Gastroesophageal sphincter (tissue), 4 donors: ENCODE results near the gene APEX1. TPM values are rescaled to one million over a fixed set of nuclear protein-coding genes. Genes with fewer than 3 reads are reported as not detected.

ENCODE experiments used
- ATAC-seq: fragments of 150-250 bp; one replicate; pipeline ENCODE4 v1.9.1; 2016; ENCODE audit warnings: mild to moderate bottlenecking, moderate library complexity
- H3K27ac ChIP-seq, 4 donors: fragments of 200-600 bp; sonication (generic) in 3 of 4; 1 replicate in 3 of 4; 2 replicates in 1 of 4; pipeline ENCODE4 v1.5.1; 2016 to 2019
- H3K27me3 ChIP-seq: fragments of 200-600 bp; sonication (generic); one replicate; pipeline ENCODE4 v1.5.1; 2019
- H3K36me3 ChIP-seq, 2 donors: fragments of 200-600 bp; sonication (generic); one replicate each; pipeline ENCODE4 v1.5.1; 2019; ENCODE audit warnings: control low read depth in 1 of 2
- H3K4me1 ChIP-seq, 3 donors: fragments of 200-600 bp; sonication (generic); 1 replicate in 2 of 3; 2 replicates in 1 of 3; pipeline ENCODE4 v1.5.1; 2016 to 2019; ENCODE audit warnings: control low read depth in 2 of 3
- H3K4me3 ChIP-seq, 2 donors: fragments of 200-600 bp; sonication (generic); one replicate each; pipeline ENCODE4 v1.5.1; 2019; ENCODE audit warnings: mild to moderate bottlenecking in 1 of 2, moderate library complexity in 1 of 2
- H3K9me3 ChIP-seq, 3 donors: fragments of 200-600 bp; sonication (generic); one replicate each; pipeline ENCODE4 v1.5.1; 2017 to 2019; ENCODE audit warnings: control low read depth in 2 of 3
- CTCF ChIP-seq, 4 experiments: fragments of 200-600 bp in 2 of 4; fragments of 450-650 bp in 2 of 4; sonication (generic) in 1 of 4; IDR thresholded peaks; one replicate each; pipeline ENCODE4 v1.5.1; 2017 to 2019; ENCODE audit warnings: antibody characterized with exemption in 4 of 4, mild to moderate bottlenecking in 2 of 4, moderate library complexity in 2 of 4
- EP300 ChIP-seq: sonication (generic); formaldehyde crosslinking; IDR thresholded peaks from one replicate; pipeline ENCODE4 v1.6.1; 2017; ENCODE audit warnings: antibody characterized with exemption, mild to moderate bottlenecking
- POLR2A ChIP-seq, 2 donors: fragments of 450-650 bp; IDR thresholded peaks; one replicate each; pipeline ENCODE4 v1.6.1; 2017; ENCODE audit warnings: antibody characterized with exemption in 2 of 2, mild to moderate bottlenecking in 2 of 2, moderate library complexity in 1 of 2
- POLR2AphosphoS5 ChIP-seq: sonication (generic); formaldehyde crosslinking; IDR thresholded peaks from one replicate; pipeline ENCODE4 v1.6.1; 2017; ENCODE audit warnings: antibody characterized with exemption
- WGBS, 2 donors: methylation state at CpG; one replicate each; pipeline ENCODE4 v1.1.5; 2018; ENCODE audit warnings: low coverage in 1 of 2; 5-methylcytosine and 5-hydroxymethylcytosine counted together
- total RNA-seq, 4 donors: library from RNA; depleted of rRNA; stranded (reverse); fragments of >200 nt; gene quantifications; one replicate each; pipeline ENCODE4 v1.1.0, GENCODE V29; 2016

The APEX1 gene
- total RNA-seq, 4 donors from 2014 or later, result 86.2 to 120 (median 98.0) TPM

DNA sequence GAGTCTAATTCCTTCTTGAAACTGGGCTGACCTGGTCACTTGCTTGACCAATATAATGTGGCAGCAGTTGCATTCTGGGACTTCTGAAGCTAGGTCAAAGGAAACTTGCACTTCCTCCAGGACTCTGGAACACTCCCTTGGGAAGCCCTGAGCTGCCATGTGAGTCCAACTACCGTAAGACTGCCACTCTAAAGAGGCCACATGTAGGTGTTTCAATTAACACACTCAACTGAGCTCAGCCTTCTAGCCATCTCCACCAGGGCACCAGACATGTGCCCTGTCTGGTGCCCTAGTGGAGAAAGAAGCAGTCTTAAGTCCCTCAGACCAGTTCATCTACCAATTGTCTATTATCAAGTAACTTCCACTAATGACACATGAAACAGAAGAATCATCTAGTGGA is 35.6 kb upstream of the APEX1 start:
- no peak for ATAC-seq
- WGBS, 2 donors, result no CpG with 5 or more reads among the region's 1 CpG
- peaks cover 0 to 9% (median 0%) of the 10 kb centered on the region in 3 donors for H3K4me1 ChIP-seq
- H3K27me3 ChIP-seq, result no peaks in the 10 kb centered on the region
- no peaks in the 10 kb centered on the region for H3K36me3 ChIP-seq
- no peaks in the 10 kb centered on the region for H3K9me3 ChIP-seq
- no peak overlapping the region for H3K27ac ChIP-seq
- no peak overlapping the region for H3K4me3 ChIP-seq
- TF ChIP-seq CTCF (IDR thresholded peaks at IDR 0.05) (no peak), POLR2AphosphoS5 (no peak), EP300 (no peak), POLR2A (IDR thresholded peaks at IDR 0.05) (no peak)

DNA sequence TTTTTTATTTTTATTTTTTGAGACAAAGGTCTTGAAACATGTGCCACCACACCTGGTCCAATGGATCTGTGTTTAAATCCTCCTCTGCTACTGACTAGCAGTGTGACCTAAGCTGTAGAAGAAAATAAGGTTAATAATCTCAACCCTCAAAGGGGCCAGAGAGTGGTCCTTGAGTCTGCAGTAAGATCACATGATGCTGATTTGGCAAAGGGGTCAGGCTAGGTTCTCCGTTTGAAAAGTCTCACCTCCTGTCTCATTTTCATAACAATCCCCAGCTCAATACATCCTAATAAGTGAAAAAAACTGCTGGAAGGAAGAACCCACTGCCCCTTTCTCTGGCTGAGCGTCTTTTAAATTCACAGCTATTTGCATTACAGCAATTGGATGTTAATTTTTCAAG is 33.8 kb upstream of the APEX1 start:
- no peaks in the 10 kb centered on the region for H3K4me1 ChIP-seq
- WGBS, 2 donors, result 17 to 30% methylated on average over 2 of the region's 2 CpGs

DNA sequence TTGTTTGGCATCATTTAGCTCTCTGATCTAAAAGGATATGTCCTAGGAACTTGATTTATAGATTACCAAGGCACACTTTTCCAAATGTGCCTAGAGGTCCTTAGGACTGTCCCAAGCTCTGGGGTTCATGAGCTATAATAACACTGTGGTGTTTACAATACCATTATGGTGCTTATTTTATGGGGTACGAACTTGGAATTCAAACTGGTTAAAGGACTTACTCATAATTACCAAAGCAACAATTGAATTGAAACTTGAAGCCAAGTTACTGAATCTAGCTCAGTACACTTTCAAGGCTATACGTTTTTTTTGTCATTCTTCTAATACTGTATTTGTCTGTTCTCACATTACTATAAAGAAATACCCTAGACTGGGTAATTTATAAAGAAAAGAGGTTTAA is 32.1 kb upstream of the APEX1 start:
- no peak overlapping the region for H3K4me3 ChIP-seq
- no peak overlapping the region for H3K27ac ChIP-seq
- no peaks in the 10 kb centered on the region for H3K4me1 ChIP-seq
- TF ChIP-seq POLR2A (IDR thresholded peaks at IDR 0.05) (no peak), EP300 (no peak), POLR2AphosphoS5 (no peak), CTCF (IDR thresholded peaks at IDR 0.05) (no peak)
- H3K27me3 ChIP-seq, result no peaks in the 10 kb centered on the region
- H3K9me3 ChIP-seq, result no peaks in the 10 kb centered on the region
- no peaks in the 10 kb centered on the region for H3K36me3 ChIP-seq
- no peak for ATAC-seq
- 20 to 54% methylated on average over 2 of the region's 2 CpGs for WGBS, 2 donors

More for the DNA sequence above, 33.8 kb upstream of the APEX1 start:
- H3K27me3 ChIP-seq, result no peaks in the 10 kb centered on the region
- no peak overlapping the region for H3K27ac ChIP-seq
- H3K36me3 ChIP-seq, result no peaks in the 10 kb centered on the region
- no peaks in the 10 kb centered on the region for H3K9me3 ChIP-seq
- no peak for ATAC-seq
- no peak for TF ChIP-seq EP300
- no peak for TF ChIP-seq CTCF (IDR thresholded peaks at IDR 0.05)
- no peak for TF ChIP-seq POLR2A (IDR thresholded peaks at IDR 0.05)
- TF ChIP-seq POLR2AphosphoS5, result no peak
- no peak overlapping the region for H3K4me3 ChIP-seq

DNA sequence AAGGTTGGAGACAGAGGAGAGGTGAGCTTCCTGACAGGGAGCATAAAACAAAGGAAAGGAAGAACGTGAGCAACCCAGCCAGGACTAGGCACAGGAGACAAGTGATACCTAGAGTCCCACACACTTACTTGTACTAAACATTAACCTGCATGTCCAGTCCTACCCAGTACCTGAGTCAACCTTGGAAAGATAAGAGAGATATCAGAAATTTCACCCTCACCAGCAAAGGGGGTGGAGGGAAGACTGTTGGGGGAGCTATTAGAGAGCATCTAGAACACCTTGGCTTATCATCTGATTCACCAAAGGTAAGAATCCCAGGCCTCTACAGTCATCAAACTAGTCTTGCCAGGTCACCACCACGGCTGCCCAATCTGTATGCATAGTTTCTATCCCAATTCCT is 30.2 kb upstream of the APEX1 start:
- Histone ChIP-seq H3K4me1 (peaks cover 0 to 1% (median 0%) of the 10 kb centered on the region in 3 donors), H3K36me3 (no peaks in the 10 kb centered on the region), H3K27ac (no peak overlapping the region), H3K27me3 (no peaks in the 10 kb centered on the region), H3K9me3 (no peaks in the 10 kb centered on the region), H3K4me3 (no peak overlapping the region)
- WGBS, 2 donors, result 17 to 30% methylated on average over 2 of the region's 2 CpGs
- no peak for ATAC-seq
- no peak for TF ChIP-seq POLR2AphosphoS5
- TF ChIP-seq POLR2A (IDR thresholded peaks at IDR 0.05), result no peak
- TF ChIP-seq CTCF (IDR thresholded peaks at IDR 0.05), result no peak
- TF ChIP-seq EP300, result no peak

DNA sequence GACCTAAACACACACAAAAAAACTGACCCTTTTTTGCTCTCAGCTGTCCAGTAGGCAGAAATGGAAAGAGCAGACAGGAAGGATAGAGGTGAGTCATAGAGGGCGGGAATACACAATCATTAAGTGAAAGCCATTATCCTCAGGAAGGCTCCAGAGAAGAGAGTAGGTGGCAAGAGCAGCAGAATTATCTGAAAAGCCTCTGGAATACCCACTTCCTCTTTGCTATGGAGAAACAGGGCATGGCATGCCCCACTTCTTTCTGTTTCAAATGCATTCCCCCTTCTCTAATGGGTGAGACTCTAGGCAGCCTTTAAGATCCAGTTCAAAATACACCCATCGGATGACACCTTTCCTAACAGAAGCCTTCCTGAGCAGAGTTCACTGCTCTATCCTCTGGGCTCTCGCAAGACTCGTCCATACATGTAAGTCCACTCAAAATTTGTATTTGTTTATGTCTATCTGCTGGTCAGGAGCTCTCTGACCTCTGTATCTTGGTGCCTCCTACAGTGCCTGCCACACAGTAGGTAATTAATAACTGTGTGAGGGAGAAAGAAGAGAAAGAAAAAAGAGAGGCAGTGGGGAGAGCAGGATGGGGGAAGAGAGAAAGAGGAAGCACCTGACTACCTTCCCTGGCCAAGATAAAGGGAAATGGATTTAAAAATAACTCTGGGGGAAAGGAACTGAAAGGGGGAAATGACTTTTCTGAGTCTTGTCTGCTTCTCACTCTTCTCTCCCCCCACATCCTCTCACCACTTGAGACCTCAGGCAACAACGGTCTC is 27.6 kb upstream of the APEX1 start:
- no peaks in the 10 kb centered on the region for H3K36me3 ChIP-seq
- no peaks in the 10 kb centered on the region for H3K9me3 ChIP-seq
- TF ChIP-seq CTCF (IDR thresholded peaks at IDR 0.05) (no peak), EP300 (no peak), POLR2AphosphoS5 (no peak), POLR2A (IDR thresholded peaks at IDR 0.05) (no peak)
- no peaks in the 10 kb centered on the region for H3K27me3 ChIP-seq
- no peak overlapping the region for H3K4me3 ChIP-seq
- peak overlapping the region in 1 of 4 donors; percentile 29 for H3K27ac ChIP-seq
- ATAC-seq, result peak; percentile 41
- H3K4me1 ChIP-seq, result peaks cover 0 to 9% (median 0%) of the 10 kb centered on the region in 3 donors
- WGBS, 2 donors, result 50 to 56% methylated on average over 4 of the region's 5 CpGs
